Esophagus (tissue), 2 donors: ENCODE data around the gene NUP88. TPM values are rescaled to one million over a fixed set of nuclear protein-coding genes. Genes with fewer than 3 reads are reported as not detected.

Source experiments
- H3K27ac ChIP-seq, 2 donors: one replicate each; pipeline ENCODE4 v1.5.1; 2013; ENCODE audit warnings: low read depth in 2 of 2, mild to moderate bottlenecking in 2 of 2, inconsistent platforms in 1 of 2, low read length in 1 of 2, moderate library complexity in 1 of 2
- H3K27me3 ChIP-seq, 2 donors: one replicate each; pipeline ENCODE4 v1.6.1; 2013; ENCODE audit warnings: low read length in 2 of 2, control low read depth in 1 of 2, mild to moderate bottlenecking in 1 of 2; ENCODE audit not compliant: insufficient read depth in 2 of 2, control insufficient read depth in 1 of 2
- H3K36me3 ChIP-seq, 2 donors: one replicate each; pipeline ENCODE4 v1.6.1; 2013; ENCODE audit warnings: low read length in 1 of 2; ENCODE audit not compliant: control insufficient read depth in 2 of 2, insufficient read depth in 2 of 2
- H3K4me1 ChIP-seq, 2 donors: one replicate each; pipeline ENCODE4 v1.6.1; 2013; ENCODE audit warnings: low read length in 1 of 2; ENCODE audit not compliant: control insufficient read depth in 2 of 2, insufficient read depth in 2 of 2
- H3K4me3 ChIP-seq, 2 donors: one replicate each; pipeline ENCODE4 v1.5.1; 2013; ENCODE audit warnings: low read length in 2 of 2, mild to moderate bottlenecking in 2 of 2, low read depth in 1 of 2, moderate library complexity in 1 of 2
- H3K9me3 ChIP-seq, 2 donors: one replicate each; pipeline ENCODE4 v1.6.1; 2013; ENCODE audit warnings: mild to moderate bottlenecking in 2 of 2, low read depth in 1 of 2, low read length in 1 of 2, moderate library complexity in 1 of 2; ENCODE audit not compliant: control insufficient read depth in 2 of 2, insufficient read depth in 1 of 2
- WGBS, 2 donors: extraction: QIAGEN DNeasy Blood & Tissue Kit; methylation state at CpG; one replicate each; pipeline ENCODE4 v1.1.7; 2013; 5-methylcytosine and 5-hydroxymethylcytosine counted together
- polyA plus RNA-seq, 2 donors: library from polyadenylated mRNA; stranded (reverse); fragments of 200-250 nt; gene quantifications; one replicate each; pipeline ENCODE4 v1.2.3, GENCODE V29; 2013
- donor health status: healthy with polysubstance abuse.
- donor health status: Bipolar disorder and iron deficiency.

NUP88 gene
- polyA plus RNA-seq, 2 donors, result 55.3 to 65.7 TPM

DNA sequence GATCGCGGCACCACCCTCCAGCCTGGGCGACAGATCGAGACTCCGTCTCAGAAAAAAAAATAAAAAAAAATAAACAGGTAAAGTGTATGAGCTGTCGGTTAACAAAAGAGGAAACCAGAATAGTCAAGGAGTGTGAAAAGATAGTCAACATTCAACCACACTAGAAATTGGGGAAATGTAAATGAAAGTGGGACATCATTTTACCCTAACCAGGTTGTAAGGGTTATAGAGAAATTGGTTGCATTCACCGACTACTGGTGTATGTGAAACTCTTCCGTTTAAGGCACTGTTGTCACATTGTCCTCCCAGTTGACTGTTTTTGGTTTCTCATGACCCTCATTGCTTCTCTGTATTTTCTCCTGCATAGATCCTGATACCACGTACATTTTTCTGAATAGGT lies 74.5 kb downstream of the NUP88 start:
- WGBS, 2 donors, result 89 to 92% methylated on average over 9 of the region's 9 CpGs
- Histone ChIP-seq H3K4me3 (no peak overlapping the region), H3K27me3 (no peaks in the 10 kb centered on the region), H3K27ac (no peak overlapping the region), H3K36me3 (peaks cover 0 to 6% of the 10 kb centered on the region in 2 donors), H3K4me1 (no peaks in the 10 kb centered on the region), H3K9me3 (no peaks in the 10 kb centered on the region)

Other genes with a start within 250 kb of the NUP88 start
- gene ZNF594, start 227.8 kb downstream of the NUP88 start, polyA plus RNA-seq, result 1 to 10 TPM in 1 of 2 donors, under 1 TPM in 1; 0.86 to 1.7 TPM
- under 1 TPM; 0.18 to 0.29 TPM for gene SCIMP, start 184.8 kb downstream of the NUP88 start, polyA plus RNA-seq
- 1 to 10 TPM; 8.8 to 9.0 TPM for gene RABEP1, start 137.4 kb downstream of the NUP88 start, polyA plus RNA-seq
- gene RPAIN, start 520 bp upstream of the NUP88 start, polyA plus RNA-seq, result 10 to 100 TPM; 22.1 to 23.9 TPM
- 100 to 1,000 TPM; 118 to 204 TPM for gene C1QBP, start 19.5 kb upstream of the NUP88 start, polyA plus RNA-seq
- gene DHX33, start 49.3 kb upstream of the NUP88 start, polyA plus RNA-seq, result 1 to 10 TPM; 5.0 to 5.2 TPM
- gene DERL2, start 66.5 kb upstream of the NUP88 start, polyA plus RNA-seq, result 10 to 100 TPM; 40.1 to 53.8 TPM
- gene MIS12, start 66.9 kb upstream of the NUP88 start, polyA plus RNA-seq, result 10 to 100 TPM in 1 of 2 donors, 1 to 10 TPM in 1; 7.6 to 10.5 TPM
- 10 to 100 TPM in 1 of 2 donors, 1 to 10 TPM in 1; 8.6 to 26.4 TPM for gene NLRP1, start 164.8 kb upstream of the NUP88 start, polyA plus RNA-seq